ENCODE measurements around the gene NBPF1. TPM values are rescaled to one million over a fixed set of nuclear protein-coding genes. Genes with fewer than 3 reads are reported as not detected.
"Not testable (repeated sequence)": the region's sequence is repeated elsewhere in the genome, so short reads cannot be mapped to it uniquely, and the experiment has no call there.

The NBPF1 gene
- total RNA-seq, 1 experiment from 2014 or later: 56.6 TPM

- not testable (repeated sequence) for H3K27me3 ChIP-seq (replicated peaks); H3K4me3 ChIP-seq; DNase-seq (ENCODE audit: low read depth in 1 of 2, low spot score in 2 of 2); H3K36me3 ChIP-seq; H3K9me3 ChIP-seq (replicated peaks); H3K27ac ChIP-seq; H3K4me1 ChIP-seq (replicated peaks)
Measured at GRCh38 chr1:16547502-16548241, 65.7 kb downstream of the NBPF1 start.

DNA sequence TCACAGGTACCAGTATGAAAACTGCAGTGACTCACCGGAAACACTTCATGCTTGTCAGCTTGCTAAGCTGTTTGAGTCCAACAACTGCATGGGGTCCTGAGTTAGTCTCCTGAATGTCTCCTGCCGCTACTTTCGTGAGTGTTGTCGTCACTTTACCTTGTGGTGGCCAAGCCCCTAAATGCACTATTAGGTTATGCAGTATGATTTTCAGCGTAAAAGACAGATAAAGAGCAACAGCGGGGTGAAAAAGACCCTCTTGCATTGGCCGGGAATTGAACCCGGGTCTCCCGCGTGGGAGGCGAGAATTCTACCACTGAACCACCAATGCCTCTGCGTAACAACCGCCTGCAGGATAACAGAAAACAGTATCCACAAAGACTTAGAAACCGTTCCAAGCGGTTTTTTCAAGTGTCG, 67.7 kb downstream of the NBPF1 start:
- H3K9me3 ChIP-seq (replicated peaks); H3K36me3 ChIP-seq; H3K27ac ChIP-seq; H3K27me3 ChIP-seq (replicated peaks); H3K4me1 ChIP-seq (replicated peaks); H3K4me3 ChIP-seq: not testable (repeated sequence)
- peak; percentile 57 to 61 for DNase-seq (ENCODE audit: low read depth in 1 of 2, low spot score in 2 of 2)

GRCh38 chr1:16540421-16540893, 72.9 kb downstream of the NBPF1 start:
- H3K27me3 ChIP-seq (replicated peaks); H3K4me1 ChIP-seq (replicated peaks); H3K4me3 ChIP-seq; H3K27ac ChIP-seq; H3K9me3 ChIP-seq (replicated peaks); DNase-seq (ENCODE audit: low read depth in 1 of 2, low spot score in 2 of 2); H3K36me3 ChIP-seq: not testable (repeated sequence)

DNA sequence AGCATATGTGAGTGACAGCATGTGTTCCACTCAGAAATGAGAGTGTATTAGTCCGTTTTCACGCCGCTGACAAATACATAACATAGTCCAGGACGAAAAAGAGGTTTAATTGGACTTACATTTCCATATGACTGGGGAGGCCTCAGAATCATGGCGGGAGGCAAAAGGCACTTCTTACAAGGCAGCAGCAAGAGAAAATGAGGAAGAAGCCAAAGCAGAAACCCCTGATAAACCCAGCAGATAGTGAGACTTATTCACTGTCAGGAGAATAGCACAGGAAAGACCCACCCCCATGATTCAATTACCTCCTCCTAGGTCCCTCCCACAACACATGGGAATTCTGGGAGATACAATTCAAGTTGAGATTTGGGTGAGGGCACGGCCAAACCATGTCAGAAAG, 75.8 kb downstream of the NBPF1 start:
- not testable (repeated sequence) for H3K9me3 ChIP-seq (replicated peaks)

DNA sequence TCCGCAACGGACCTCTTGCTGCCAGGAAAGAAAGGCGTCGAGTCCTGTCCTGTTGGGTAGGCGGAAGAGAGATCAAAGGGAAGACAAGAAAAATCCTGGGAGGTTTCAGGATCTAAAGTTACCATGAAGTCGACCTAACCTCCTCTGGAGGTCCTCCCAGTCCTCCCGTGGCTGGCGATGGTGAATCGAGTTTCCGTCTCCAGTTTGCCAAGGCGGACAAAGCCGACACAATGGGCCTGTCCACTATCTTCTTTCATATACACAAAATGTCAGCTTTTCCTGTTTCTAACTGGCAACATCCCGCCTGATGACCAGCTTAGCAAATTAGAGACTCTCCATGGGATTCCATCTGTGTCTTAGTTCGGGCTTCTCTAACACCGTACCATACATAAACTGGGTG, 76.6 kb downstream of the NBPF1 start:
- H3K36me3 ChIP-seq; H3K27me3 ChIP-seq (replicated peaks); H3K4me3 ChIP-seq; H3K9me3 ChIP-seq (replicated peaks); DNase-seq (ENCODE audit: low read depth in 1 of 2, low spot score in 2 of 2); H3K27ac ChIP-seq; H3K4me1 ChIP-seq (replicated peaks): not testable (repeated sequence)

More for the DNA sequence above, 75.8 kb downstream of the NBPF1 start:
- DNase-seq (ENCODE audit: low read depth in 1 of 2, low spot score in 2 of 2); H3K27me3 ChIP-seq (replicated peaks); H3K36me3 ChIP-seq; H3K4me3 ChIP-seq; H3K4me1 ChIP-seq (replicated peaks); H3K27ac ChIP-seq: not testable (repeated sequence)

- not testable (repeated sequence) for H3K4me1 ChIP-seq (replicated peaks); H3K36me3 ChIP-seq; H3K4me3 ChIP-seq; H3K9me3 ChIP-seq (replicated peaks); H3K27ac ChIP-seq; DNase-seq (ENCODE audit: low read depth in 1 of 2, low spot score in 2 of 2); H3K27me3 ChIP-seq (replicated peaks)
Measured at GRCh38 chr1:16535898-16536297, 77.5 kb downstream of the NBPF1 start.

DNA sequence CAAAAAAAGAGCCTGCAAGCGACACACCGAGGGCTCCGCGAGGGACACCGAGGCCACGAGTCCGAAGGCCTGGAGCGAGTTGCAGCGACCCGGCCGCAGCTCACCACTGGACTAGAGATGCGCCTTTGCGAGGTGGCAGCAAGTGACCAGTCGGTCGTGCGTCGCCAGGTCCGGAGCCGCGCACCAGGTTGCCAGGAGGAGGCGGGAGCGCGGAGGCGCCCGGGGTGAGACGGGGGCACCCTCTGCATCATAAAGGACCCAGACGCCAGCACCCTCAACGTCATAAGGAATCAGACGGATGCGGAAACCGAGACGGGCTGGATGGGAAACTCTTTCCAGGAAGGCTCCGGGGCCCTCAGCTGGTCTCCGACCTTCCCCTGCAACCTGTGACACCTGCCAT, 77.9 kb downstream of the NBPF1 start:
- not testable (repeated sequence) for H3K36me3 ChIP-seq; H3K4me1 ChIP-seq (replicated peaks); H3K4me3 ChIP-seq; H3K9me3 ChIP-seq (replicated peaks); H3K27ac ChIP-seq; H3K27me3 ChIP-seq (replicated peaks)
- DNase-seq (ENCODE audit: low read depth in 1 of 2, low spot score in 2 of 2): peak in 1 of 2 experiments; percentile 37

- H3K4me3 ChIP-seq: not testable (repeated sequence)
- DNase-seq (ENCODE audit: low read depth in 1 of 2, low spot score in 2 of 2): peak; percentile 18 to 61
Measured at GRCh38 chr1:16534829-16535456, 78.4 kb downstream of the NBPF1 start.

DNA sequence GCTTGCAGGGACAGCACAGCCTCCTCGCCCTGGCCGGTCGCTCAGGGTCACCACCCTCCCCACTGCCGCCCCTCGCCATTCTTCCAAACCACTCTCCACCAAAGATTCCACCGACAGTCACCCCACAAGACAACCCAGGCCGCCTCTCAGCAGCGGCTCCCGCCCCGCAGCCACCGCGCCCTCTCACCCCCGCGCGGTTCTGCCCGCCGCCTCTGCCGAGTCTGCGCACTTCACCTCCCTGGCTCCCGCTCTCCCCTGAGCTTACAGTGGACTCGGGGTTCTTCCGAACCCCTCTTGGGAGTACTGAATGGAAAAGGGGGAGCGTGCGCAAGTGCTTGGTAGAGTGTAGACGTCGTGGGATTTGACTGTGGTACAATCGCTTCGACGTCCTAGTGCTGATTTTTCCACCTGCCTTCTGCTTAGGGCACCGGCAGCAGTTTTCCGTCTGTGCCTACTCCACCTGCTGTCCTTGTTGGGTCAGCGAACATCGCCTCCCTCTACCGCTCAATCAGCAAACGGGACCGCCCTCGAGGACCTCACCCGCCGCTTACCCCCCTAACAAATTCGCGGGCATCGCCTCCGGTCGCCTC, 79.0 kb downstream of the NBPF1 start:
- not testable (repeated sequence) for H3K27ac ChIP-seq; H3K27me3 ChIP-seq (replicated peaks); DNase-seq (ENCODE audit: low read depth in 1 of 2, low spot score in 2 of 2); H3K9me3 ChIP-seq (replicated peaks); H3K36me3 ChIP-seq; H3K4me1 ChIP-seq (replicated peaks); H3K4me3 ChIP-seq

More at GRCh38 chr1:16534829-16535456, 78.4 kb downstream of the NBPF1 start:
- H3K4me1 ChIP-seq (replicated peaks); H3K36me3 ChIP-seq; H3K9me3 ChIP-seq (replicated peaks); H3K27me3 ChIP-seq (replicated peaks); H3K27ac ChIP-seq: not testable (repeated sequence)

DNA sequence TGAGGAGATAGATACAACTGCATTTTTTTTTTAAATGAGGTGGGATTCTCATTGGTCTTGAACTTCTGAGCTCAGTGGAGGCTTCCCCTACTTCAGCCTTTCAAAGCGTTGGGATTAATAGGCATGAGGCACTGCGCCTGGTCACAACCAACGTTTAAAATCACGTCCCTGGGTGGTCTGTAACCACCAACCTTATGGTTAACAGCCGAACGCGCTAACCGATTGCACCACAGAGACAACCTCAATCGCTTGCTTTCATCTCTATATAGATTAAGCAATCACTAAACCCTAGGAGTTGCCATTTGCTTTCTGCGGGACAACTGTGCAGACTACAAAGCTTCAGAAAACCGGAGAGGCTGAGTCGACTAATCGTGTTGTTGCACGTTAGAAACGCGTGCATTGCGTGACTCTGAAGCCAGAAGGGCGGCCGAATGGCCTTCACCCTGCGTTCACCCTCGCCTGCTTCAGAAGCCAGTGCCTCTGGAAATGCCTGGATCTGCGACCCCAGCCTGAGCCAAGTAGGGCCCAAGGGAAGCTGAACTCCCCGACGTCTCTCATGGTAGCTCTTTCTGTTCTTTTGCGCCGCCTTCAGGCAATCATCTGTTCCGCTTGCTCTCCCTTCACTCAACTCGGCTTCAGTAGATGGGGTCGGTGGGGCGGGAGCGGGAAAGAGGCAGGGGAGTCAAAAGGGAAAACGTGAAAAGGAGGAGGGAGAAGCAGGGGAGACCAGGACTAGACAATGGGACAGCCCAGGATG, 81.0 kb downstream of the NBPF1 start:
- not testable (repeated sequence) for DNase-seq (ENCODE audit: low read depth in 1 of 2, low spot score in 2 of 2); H3K27ac ChIP-seq; H3K9me3 ChIP-seq (replicated peaks); H3K36me3 ChIP-seq; H3K27me3 ChIP-seq (replicated peaks); H3K4me1 ChIP-seq (replicated peaks); H3K4me3 ChIP-seq

DNA sequence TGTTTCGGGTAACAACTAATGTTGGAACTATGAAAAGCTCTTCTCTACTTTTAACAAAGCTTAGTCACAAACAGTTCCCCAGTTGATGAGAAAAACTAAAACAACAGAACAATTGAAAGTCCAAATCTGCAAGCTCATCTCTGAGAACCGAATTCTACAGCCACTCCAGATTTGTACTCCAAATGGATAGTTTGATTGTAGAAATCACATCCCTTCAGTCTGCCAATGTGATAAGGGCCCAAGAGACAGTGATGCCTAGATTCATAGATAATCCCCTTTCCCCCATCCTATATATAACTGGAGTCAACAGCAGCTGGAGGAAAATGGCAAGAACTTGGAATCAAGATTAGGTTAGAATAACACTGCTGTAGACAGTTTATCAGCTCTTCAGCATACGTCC, 85.0 kb downstream of the NBPF1 start:
- not testable (repeated sequence) for H3K36me3 ChIP-seq; H3K27ac ChIP-seq; H3K9me3 ChIP-seq (replicated peaks); DNase-seq (ENCODE audit: low read depth in 1 of 2, low spot score in 2 of 2); H3K4me3 ChIP-seq; H3K4me1 ChIP-seq (replicated peaks); H3K27me3 ChIP-seq (replicated peaks)

DNA sequence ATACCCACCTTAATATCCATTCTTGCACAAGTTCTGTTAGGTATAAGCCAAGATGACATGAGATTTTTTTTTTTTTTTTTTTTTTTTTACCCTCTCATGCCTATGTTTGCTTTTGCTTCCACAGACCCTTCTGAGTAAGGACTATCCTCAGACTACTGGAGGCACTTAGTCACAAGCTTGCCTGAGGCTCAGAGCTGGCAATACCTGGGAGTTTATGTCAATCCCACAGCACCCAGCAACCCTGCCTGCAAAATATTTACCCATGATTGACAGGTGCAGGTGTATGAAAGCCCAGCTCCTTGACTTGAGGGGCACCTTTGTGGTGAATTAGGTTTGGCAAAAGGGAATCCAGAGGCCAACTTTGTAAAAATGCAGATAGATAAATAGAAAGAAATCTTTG, 87.6 kb downstream of the NBPF1 start:
- H3K36me3 ChIP-seq; H3K27ac ChIP-seq; H3K4me1 ChIP-seq (replicated peaks); DNase-seq (ENCODE audit: low read depth in 1 of 2, low spot score in 2 of 2); H3K4me3 ChIP-seq; H3K27me3 ChIP-seq (replicated peaks); H3K9me3 ChIP-seq (replicated peaks): not testable (repeated sequence)

GRCh38 chr1:16521679-16522078, 91.7 kb downstream of the NBPF1 start:
- not testable (repeated sequence) for H3K9me3 ChIP-seq (replicated peaks); H3K27me3 ChIP-seq (replicated peaks); H3K4me1 ChIP-seq (replicated peaks); H3K36me3 ChIP-seq; H3K4me3 ChIP-seq; DNase-seq (ENCODE audit: low read depth in 1 of 2, low spot score in 2 of 2); H3K27ac ChIP-seq

DNA sequence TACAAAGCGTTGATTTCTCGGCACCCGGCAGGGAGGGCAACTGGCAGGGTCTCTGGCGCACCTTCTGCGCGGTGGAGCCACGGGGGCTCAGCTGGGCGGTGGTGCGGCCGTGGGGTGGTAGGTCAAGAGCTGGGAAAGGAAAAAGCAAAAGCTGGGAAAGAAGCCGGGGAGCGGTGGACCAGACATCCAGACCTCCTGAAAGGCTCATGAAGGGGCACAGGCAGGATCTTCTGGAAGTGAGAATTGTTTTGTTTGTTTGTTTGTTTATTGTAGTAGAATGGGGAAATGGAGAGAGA, 92.1 kb downstream of the NBPF1 start:
- H3K4me3 ChIP-seq: no peak overlapping the region
- H3K27ac ChIP-seq: no peak overlapping the region
- H3K36me3 ChIP-seq: no peaks in the 10 kb centered on the region
- H3K9me3 ChIP-seq (replicated peaks): no peaks in the 10 kb centered on the region
- H3K4me1 ChIP-seq (replicated peaks): no peaks in the 10 kb centered on the region
- H3K27me3 ChIP-seq (replicated peaks): no peaks in the 10 kb centered on the region
- no peak for DNase-seq (ENCODE audit: low read depth in 1 of 2, low spot score in 2 of 2)

Data from SJSA1 (cell line).